GM19193 (cell line): Measurements from ENCODE around the gene STOML1.

Source experiments
- POLR2A ChIP-seq: IDR thresholded peaks from 4 replicates; pipeline ENCODE4 v1.6.1; 2011; ENCODE audit not compliant: insufficient read depth, insufficient read length; ENCODE audit errors: extremely low read depth

STOML1 gene

GRCh38 chr15:73950479-73950830, 41.6 kb downstream of the STOML1 start:
- TF ChIP-seq POLR2A: no peak

DNA sequence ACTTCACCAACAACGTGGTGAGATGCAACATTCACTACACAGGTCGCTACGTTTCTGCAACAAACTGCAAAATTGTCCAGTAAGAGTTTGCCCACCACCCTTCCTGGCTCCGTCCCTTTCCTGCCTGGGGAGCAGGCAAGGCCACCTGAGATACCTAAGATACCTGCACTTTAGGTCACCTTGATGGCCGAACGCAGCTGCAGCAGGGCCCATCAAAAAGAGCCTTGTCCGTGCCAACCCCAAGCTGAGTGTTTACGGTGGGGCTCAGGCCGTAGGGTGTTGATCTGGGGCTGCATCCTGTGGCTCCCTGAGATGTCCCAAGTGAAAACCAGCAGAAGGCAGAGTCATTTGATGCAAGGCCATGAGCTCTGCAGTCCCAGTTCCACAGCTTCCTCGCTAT, 42.6 kb downstream of the STOML1 start:
- TF ChIP-seq POLR2A: no peak

- TF ChIP-seq POLR2A: no peak
These were observed 43.1 kb downstream of the STOML1 start for GRCh38 chr15:73948982-73949381.

- TF ChIP-seq POLR2A: no peak
These were observed 43.7 kb downstream of the STOML1 start for GRCh38 chr15:73948396-73948795.

DNA sequence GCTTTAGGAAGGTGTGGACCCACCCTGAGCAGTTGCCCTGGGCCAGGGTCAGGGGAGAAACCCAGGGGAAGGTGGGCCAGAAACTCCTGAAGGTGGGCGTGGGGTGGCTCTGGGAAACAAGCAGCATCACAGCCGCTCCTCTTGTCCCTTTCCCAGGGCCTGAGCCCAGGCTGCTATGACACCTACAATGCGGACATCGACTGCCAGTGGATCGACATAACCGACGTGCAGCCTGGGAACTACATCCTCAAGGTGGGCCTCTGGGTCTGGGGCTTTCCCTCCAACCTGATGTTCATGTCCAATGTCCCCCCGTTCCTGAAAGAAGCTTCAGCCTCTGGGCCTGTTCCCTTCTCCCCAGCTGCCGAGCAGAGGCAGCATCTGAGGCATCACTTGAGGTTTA, 44.4 kb downstream of the STOML1 start:
- TF ChIP-seq POLR2A: no peak

DNA sequence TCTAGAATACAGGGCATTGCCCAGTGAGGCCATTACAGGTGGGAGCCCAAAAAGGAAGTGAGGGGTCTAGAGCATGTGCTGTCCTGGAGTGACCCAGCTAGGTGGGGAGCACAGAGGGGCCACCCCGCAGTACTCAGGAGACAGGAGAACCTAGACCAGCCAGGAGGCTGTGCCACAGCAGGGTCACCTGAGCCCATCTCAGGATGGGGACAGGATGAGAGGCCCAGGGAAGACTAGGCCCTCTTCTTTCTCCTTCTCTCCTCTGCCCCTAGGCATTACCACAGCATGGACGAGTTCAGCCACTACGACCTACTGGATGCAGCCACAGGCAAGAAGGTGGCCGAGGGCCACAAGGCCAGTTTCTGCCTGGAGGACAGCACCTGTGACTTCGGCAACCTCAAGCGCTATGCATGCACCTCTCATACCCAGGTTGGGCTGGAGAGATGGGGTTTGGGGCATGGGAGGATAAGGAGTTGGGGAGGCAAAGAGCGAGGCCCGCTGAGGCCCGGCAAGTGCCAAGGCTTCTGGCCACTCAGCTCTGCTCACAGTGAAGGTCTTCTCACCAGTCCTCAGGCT, 45.2 kb downstream of the STOML1 start:
- TF ChIP-seq POLR2A: no peak

DNA sequence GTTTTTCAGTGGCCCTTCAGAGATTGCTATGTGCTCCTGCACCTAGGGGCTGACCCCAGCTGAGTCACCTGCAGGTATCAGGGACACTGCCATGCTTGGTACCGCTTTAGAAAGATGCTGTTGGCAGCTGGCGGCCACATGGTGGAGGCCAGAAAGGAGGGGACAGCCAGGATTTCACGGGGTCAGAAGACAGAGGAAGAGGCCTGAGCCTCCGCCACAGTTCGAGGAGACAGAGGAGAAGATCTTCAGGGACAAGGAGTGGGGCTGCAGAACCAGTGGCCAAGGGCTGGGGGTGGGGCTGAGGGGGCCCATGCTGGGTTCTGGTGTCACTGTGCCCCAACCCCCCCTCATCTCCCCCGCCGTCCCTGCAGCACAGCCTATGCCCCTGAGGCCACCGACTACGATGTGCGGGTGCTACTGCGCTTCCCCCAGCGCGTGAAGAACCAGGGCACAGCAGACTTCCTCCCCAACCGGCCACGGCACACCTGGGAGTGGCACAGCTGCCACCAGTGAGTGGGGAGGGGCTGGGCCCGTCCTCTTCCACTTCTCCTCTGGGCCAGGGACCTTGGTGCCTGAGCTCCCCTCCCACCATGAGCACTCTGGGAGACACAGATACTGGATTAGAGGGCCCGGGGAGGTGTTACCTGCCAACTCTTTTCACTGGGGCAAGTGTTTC, 45.9 kb downstream of the STOML1 start:
- no peak for TF ChIP-seq POLR2A

DNA sequence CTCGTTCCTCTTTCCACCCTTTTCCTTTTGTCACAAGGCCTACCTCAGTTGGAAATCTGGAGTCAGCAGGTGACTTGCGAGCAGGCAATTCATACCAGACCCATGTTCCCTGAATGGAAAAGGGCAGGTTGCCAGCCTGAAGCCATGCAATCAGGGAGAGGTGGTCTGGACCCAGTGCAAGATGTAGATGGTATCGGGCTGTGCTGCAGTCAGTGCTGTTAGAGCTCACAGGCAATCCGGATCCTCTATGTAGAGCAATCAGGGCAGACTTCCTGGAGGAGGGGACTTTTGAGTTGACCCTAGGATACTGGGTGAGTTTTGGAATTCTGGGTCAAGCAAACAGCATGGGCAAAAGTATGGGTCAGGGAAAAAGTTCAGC, 47.0 kb downstream of the STOML1 start:
- TF ChIP-seq POLR2A: no peak

DNA sequence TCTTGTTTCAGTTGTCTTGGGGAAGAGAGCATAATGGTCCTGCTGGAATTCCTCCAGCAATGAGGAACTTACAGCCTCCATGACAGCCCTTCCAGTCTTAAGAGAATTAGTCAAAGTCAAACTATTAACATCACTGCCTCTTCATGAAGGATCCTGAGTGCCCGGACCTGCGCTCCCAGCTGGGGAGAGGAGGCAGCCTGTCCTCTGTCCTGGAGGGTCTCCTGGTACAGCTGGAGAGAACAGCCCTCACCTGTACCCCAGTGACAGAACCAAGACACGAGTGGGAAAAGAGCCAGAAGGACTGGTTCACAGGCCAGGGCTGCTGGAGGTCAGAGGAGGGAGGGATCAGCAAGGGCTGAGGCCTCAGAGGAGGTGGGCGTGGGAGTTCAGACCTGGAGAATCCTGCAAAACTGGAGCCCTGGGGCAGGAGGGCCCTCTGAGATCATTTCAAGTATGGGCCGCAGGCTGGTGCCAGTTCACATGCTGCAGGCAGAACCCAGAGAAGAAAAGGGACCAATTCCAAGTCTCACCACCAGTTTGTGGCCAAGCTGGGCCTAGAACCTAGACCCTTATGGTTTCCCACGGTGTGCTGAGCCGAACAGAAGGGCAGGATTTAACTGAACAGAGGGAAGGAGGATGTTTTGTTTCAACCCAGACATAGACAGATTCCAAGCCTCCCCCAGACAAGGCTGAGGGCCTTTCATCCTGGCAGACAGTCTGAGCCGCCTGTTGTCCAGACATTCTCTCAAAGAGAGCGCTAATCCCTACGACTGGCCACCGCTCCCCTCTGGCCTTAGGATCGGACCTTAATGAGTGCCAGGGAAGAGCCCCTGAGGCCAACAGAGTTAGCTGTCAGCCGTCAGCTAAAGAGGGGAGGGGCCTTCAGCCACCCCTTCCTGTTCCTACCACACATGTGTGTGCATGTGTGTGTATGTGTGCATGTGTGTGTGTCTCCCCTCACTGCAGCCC, 47.6 kb downstream of the STOML1 start:
- no peak for TF ChIP-seq POLR2A

GRCh38 chr15:73942751-73943270, 49.3 kb downstream of the STOML1 start:
- no peak for TF ChIP-seq POLR2A

DNA sequence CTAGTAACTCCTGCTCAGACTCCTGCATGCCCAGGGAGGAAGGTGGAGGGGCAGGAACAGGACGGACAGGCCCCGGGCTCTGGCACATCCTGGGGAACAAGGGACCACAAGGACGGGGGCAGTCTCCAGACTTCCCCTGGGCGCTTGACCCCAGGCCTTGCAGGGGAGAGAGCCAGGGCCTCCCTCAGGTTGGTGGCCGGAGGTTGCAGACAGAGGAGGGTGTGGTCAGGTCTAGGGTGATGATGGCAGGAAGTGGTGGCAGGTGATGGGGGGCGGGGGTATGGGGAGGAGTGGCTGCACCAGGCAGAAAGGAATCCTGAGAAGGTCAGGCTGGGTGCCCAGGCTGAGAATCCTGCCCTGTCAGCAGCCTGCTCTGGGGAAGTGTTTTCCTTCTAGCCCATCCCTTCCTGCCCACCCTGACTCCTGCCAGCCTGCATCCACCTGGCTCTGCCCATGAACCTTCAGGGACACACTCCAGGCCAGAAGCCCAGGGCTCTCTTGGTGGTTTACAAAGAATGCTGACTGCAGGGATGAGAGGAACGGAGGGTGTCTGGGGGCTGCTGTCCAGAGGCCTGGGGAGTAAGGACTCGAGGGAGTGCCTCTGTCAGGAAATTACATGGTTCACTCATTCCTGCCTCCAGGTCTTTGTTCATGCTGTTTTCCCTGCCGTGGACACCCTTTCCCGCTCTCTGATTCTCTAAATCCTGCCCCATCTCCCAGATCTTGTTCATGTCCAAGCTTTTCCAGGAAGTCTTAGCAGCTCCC, 50.0 kb downstream of the STOML1 start:
- TF ChIP-seq POLR2A: no peak

DNA sequence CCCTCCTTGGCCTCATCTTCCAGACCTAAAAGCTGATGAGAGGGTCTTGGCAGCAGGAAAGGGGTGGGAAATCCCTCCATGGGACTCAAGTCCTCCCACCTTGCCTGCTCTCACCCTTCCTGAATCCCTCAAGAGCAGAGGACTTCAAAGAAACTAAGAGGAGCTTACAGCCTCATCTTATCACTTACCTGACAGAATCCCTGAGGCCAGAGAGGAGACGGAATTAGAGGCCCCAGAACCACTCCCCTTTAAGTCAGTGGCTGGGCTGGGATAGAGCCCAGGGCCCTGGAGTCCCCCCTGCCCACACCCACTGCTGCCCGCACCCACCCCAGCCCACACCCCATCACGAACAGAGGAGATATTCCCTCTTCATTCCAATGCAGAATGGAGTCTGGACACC, 50.6 kb downstream of the STOML1 start:
- no peak for TF ChIP-seq POLR2A

GRCh38 chr15:73941044-73941443, 51.1 kb downstream of the STOML1 start:
- no peak for TF ChIP-seq POLR2A

GRCh38 chr15:73940061-73940981, 51.8 kb downstream of the STOML1 start:
- no peak for TF ChIP-seq POLR2A

DNA sequence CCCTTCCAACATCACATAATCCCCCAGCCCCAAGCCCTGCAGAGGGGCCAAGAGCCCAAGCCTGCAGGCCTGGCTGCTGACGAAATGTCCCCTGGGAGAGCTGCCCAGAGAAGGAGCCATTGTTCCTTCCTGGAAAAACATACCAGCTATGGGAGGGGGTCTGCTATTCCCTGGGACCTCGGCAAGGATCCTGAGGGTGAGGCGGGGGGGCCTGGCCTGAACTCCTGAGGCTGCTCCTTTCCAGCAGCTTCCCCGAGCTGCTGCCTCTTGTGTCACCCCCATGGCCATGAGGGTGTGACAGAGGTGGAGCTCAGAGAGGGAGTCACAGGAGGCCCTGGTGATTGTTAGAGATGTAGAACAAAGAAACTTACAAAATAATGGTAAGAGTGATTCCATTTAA, 53.0 kb downstream of the STOML1 start:
- TF ChIP-seq POLR2A: no peak

DNA sequence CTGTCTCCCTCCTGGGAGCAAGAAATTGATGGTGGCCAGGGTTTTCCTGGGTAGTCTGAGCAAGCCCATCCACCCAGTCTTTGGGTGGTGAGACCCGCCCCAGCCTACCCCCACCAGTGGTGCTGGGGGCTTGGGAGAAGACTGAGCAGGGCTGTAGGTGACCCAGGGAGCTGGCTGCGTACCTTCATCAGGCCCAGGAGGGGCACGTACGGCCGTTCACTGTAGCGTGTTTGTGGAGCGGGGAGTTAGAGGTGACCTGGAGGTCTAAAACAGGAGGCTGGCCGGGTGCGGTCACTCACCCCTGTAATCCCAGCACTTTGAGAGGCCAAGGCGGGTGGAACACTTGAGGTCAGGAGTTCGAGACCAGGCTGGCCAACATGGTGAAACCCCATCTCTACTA, 54.4 kb downstream of the STOML1 start:
- TF ChIP-seq POLR2A: no peak
